GM08714 (cell line): ENCODE data around the gene RNF130.

Experiments
- H3K4me3 ChIP-seq: fragments of 200-500 bp; sonication (Bioruptor generic); 2 replicates; pipeline ENCODE4 v1.5.1; 2014; ENCODE audit warnings: mild to moderate bottlenecking, low read length, inconsistent platforms
- ZNF274 ChIP-seq: IDR thresholded peaks from 2 replicates; pipeline ENCODE4 v1.6.1; 2012; ENCODE audit warnings: mild to moderate bottlenecking, low read depth, low read length

RNF130 gene

DNA sequence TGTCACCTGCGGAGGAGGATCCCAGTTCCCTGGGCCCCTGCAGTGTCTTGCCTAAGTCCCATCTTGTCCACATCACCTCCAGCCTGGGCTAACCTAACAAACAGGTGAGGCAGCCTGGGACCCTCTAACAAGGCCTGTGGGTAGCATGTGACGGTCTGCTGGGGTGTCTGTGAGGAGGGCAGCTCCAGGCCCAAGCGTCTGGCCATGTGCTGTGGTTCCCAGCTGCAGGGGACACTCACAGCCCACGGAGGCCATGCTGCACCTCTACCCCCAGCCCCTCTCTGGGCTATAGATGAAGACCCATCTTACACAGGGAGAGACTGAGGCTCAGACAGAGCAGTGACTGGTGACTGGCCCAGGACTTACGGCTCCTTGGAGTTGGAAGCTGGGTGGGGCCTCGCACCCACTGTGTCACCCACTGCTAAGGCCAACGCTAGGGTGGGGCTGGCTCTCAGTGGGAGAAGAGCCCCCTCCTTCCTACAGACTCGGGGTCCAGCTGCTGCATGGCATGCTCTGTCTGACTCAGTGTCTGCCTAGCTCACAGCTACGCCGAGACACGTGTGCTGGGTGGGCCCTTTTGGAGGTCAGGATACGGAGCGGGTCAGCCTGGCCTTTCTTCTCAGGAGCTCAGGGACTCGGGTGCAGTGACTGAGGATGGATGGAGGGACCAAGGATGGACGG, 40.8 kb upstream of the RNF130 start:
- no peak for TF ChIP-seq ZNF274
- H3K4me3 ChIP-seq: no peak overlapping the region

DNA sequence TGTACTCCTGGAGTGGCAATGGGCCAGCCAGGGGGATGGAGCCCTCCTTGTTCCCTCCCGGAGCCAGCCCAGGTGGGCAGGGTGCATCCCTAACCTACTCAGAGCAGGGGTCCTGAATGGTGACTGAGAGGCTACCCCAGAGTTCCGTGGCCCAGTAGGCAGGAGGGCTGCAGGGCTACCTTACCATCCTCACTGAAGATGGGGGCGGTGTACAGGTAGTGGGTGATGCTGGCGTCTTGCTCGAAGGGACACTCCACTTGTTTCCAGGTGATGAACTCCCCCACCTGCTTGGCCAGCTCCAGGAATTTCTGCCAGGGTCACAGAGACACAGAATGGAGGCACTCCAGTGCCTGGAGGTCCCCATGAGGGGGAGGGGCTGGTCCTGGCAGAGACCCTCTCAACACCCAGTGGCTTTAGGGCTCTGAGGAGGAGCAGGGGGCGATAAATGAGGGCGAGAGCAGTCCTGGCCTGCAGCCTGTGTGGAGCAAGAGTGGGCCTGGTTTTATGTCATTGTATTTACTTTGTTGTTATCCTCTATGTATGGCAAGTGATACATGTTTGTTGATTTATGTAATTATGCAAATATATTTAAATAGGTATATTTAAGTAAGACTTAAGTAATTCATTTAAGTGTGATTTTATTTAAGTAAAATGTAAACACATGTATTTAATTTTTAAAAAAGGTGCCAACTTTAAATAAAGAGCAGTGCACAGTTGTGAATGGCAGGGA, 39.9 kb upstream of the RNF130 start:
- H3K4me3 ChIP-seq: no peak overlapping the region
- TF ChIP-seq ZNF274: no peak

DNA sequence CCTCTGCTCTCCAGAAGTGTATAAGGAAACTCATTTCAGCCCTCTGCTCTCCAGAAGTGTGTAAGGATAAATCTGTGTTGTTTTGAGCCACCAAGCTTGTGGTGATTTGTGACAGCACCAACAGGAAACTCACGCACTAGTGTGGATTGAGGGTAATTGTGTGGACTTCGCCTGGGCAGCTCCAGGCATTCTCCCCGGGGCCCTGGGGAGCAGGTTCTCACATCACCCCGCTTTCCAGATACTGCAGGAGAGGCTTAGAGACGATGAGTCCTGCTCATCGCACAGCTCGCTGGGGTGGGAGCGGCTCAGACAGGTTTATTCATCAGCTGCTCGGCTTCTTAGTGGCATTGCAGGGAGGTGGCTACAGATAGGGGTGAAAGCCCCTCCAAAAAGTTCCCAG, 38.4 kb upstream of the RNF130 start:
- H3K4me3 ChIP-seq: no peak overlapping the region
- no peak for TF ChIP-seq ZNF274

DNA sequence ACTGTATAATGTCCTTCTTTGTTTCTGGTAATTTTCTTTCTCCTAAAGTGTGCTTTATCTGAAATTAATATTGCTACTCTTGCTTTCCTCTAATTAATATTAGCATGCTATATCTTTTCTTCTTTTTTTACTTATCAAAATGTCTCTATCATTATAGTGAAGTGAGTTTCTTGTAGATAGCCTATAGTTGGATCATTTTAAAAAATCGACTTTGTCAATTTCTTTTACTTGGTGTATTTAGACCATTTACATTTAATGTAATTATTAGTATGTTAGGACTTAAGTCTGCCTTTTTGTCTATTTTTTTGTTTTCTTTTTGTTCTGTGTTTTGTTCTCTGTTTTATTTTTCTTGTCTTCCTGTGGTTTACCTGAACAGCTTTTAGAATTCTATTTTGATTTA, 35.4 kb upstream of the RNF130 start:
- no peak overlapping the region for H3K4me3 ChIP-seq
- TF ChIP-seq ZNF274: no peak

DNA sequence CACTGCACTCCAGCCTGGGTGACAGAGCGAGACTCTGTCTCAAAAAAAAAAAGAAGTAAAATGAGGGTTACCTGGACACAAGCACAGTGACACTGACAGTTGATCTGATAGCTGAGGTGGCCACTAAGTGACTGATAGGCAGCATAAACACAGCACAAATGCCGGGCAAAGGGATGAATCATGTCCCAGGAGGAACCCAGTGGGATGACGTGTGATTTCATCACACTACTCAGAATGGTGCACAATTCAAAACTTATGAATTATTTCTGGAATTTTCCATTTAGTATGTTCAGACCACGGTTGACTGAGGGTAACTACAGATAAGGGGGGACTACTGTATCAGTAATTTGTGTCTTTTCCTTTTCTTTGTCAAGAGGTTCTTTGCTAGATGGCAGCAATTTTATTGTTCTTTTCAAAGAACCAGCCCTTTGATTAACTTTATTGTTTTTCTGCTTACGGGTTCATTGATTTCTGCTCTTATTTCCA, 34.3 kb upstream of the RNF130 start:
- no peak overlapping the region for H3K4me3 ChIP-seq
- TF ChIP-seq ZNF274: no peak

DNA sequence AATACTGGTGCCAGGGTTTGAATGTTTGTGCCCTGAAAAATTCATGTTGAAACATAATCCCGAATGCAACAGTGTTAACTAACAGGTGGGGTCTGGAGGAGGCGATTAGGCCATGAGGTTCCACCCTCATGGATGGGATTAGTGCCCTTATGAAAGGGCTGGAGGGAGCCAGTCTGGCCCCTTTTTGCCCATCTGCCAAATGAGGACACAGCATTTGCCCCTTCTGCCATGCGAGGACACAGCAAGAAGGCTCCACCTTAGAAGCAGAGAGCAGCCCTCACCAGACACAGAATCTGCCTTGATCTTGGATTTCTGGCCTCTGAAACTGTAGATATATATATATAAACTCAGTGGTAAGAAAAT, 32.6 kb upstream of the RNF130 start:
- TF ChIP-seq ZNF274: no peak
- no peak overlapping the region for H3K4me3 ChIP-seq

DNA sequence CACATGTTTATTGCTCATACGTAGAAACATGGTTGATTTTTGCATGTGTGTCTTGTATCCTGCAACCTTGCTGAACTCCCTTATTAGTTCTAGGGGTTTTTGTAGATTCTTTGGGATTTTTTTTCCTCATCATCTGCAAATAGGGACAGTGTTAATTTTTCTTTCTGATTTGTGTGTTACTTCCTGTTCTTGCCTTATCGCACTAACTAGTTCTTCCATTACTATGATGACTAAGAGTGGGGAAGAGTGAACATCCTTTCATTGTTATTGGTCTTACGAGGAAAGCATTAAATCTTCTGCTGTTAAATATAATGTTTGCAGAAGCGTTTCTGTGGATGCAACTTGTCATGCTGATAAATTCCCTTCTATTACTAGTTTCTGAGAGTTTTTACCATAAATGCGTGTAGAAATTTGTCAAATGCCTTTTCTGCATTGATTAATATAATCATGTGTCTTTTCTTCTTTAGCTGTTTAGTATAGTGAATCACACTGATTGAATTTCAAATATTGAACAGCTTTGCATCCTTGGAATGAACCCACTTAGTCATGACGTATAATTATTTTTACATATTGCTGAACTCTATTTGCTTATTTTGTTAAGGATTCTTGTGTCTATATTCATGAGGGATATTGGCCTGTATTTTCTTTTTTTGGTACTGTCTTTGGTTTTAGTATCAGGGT, 32.1 kb upstream of the RNF130 start:
- TF ChIP-seq ZNF274: no peak
- H3K4me3 ChIP-seq: no peak overlapping the region

DNA sequence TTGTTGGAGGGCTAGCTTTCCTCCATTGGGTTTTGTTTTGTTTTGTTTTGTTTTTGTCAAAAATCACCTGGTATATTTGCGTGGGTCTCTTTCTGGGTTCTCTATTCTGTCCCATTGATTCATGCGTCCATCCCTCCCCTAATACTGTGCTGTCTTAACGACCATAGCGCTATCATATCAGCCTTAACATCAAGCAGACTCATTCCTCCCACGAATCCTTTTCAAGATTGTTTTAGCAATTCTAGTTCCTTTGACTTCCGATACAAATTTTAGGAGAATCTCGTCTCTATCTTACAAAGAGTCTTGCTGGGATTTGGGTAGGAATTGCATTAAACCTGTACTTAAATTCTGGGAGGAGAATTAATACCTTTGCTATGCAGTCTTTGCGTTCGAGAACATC, 31.1 kb upstream of the RNF130 start:
- H3K4me3 ChIP-seq: no peak overlapping the region
- TF ChIP-seq ZNF274: no peak

DNA sequence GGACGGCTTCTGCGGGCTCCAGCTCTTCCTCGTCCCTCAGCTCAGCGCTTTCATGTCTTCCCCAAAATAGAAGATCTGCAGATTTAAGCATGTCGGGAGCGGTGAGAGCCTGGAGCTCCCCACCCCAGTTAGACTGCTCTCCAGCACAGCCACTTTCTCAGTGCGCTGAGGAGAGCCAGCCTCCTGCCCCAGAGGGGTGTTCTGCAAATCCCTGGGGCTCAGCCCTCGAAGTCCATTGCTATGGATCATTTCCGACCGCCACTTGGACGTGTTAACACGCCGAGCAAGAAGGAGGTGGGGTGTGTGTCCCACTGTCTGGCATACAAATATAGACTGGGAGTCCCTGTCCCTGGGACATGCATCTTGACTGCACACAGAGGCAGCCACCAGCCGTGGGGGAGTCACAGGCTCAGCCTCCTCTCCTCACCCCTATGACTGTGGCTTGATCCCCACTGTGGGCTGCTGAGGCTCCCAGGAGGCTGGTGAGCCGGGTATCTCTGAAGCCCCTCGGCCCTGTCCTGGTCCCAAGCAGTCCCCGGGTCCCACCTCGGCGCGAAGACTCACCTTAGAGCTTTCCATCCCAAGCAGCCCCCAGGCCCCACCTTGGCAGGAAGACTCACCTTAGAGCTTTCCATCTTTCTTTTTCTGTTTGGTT, 30.0 kb upstream of the RNF130 start:
- no peak overlapping the region for H3K4me3 ChIP-seq
- no peak for TF ChIP-seq ZNF274

DNA sequence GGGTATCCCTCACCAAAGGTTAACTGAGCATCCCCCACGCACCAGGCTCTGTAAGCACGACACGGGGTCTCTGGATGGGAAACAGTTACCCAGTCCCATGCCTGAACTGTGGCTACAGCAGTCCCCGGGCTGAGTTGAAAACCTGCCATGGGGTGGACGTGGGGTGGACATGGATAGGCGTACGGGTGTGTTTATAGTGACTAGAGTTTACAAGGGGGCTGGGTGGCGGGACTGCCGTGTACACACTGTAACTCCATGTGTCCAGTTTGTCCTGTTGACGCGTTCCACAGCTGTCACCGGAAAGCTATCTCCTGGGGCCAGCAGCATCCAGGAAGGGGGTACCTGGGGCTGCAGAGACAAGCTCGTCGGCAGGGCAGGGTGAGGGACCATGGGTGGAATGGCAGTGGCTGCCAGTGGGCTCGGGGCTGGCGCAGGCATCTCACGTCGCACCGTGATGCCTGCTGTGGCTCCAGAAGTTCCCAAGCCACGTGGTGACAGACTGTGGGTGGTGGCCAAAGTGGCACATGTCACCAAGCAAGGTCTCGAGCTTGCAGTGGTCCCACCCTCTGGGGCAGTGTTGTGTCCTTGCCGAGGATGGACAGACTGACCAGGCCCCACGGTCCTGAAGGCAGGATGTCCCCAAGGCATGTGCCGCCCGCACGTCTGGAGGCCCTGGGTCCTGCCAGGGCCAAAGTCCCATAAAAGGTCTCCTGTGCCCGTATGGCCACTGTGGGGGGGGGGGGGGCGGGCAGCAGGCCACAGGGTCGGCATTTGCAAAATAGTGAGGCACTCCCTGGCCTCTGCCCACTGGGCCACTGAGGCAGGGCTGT, 29.3 kb upstream of the RNF130 start:
- H3K4me3 ChIP-seq: no peak overlapping the region
- TF ChIP-seq ZNF274: no peak

DNA sequence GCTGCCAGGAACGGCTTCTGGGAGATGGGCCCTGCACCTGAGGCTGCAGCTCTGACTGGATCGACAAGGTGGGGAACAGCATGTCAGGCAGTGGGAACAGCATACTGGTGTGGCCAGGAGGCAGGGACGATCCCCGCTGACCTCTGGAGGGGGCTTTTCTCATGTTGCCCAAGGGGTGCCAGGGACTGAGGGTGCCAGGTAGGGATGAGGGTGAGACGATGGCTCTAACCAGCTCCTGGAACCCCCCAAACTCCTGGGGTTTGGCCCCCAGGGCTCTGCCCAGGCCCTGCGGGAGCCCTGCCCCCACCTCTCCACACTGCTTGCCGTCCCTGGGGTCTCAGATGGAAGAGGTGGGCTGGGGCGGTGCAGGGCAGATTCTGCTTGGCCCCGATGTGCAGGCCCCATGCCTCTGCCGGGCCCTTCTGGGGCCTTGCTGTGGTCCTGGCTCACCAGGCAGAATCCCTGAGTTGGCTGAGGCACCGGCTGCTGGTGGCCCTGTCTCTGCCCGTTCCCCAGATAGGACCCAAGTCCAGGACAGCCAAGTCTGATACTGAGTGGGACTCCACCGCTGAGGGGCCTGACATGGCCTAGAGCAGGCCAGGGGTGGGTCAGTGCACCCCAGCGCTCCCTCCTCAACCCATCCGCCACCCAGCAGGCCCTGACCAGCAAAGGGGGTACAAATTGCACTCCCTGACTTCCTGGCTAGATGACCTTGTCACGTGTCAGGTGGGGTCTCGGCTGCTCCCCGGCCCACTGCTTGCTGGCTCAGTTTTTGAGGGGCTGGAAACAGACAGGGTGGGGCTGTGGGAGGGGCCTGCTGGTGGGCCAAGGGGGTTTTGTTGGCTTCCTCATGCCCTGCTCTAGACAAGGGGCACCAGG, 28.4 kb upstream of the RNF130 start:
- TF ChIP-seq ZNF274: no peak
- H3K4me3 ChIP-seq: no peak overlapping the region

DNA sequence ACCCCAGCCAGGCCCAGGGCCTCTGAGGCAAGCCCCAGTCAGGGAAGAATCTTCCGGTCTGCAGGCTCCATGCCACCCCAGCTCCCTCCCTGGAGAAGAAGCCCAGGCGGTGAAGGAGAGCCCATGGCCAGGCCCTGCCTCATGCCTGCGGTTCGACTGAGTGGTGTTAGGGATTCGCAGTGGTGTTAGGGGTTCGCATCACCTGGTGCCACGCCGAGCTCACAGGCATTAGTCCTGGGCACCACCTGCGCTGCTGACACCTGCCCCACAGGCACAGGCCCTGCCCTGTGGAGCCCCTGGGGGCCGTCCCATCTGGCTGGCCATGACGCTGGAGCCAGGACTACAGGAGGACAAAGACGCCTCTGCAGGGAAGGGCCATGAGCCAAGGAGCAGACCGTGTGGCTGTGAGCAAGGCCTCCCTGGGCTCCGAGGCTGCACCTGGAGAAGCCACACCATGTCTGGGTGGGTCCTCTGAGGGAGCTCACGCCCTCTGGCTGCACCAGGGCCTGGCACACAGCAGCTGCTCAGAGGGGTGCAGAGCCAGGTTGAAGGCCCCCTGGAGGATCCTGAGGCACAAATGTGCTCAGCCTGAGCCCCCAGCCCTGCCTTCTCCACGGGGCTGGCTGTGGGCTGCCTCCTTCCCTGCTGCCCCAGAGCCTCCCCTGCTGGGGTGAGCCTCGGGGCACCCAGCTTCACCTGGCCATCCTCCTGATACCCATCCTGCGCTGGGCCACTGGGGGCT, 27.6 kb upstream of the RNF130 start:
- no peak overlapping the region for H3K4me3 ChIP-seq
- no peak for TF ChIP-seq ZNF274

DNA sequence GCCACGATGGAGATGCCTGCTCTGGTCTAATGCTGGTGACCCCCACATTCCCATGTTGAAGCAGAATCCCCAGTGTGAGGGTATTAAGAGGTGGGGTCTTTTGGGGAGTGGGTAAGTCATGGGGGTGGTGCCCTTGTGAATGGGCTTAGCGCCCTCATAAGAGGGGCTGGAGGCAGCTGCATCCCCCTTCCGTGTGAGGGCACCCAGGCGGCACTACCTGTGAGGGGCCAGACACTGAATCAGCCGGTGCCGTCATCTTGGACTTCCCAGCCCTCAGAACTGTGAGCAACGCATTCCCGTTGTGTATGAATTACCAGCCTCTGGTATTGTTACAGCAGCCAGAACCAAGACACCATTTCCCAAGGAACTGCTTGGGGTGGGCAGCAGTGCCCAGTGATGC, 27.0 kb upstream of the RNF130 start:
- no peak for TF ChIP-seq ZNF274
- H3K4me3 ChIP-seq: no peak overlapping the region
